HCT116 (cell line): ENCODE results near the gene SNX1. TPM values are rescaled to one million over a fixed set of nuclear protein-coding genes. Genes with fewer than 3 reads are reported as not detected.
"Not testable (repeated sequence)": the region's sequence is repeated elsewhere in the genome, so short reads cannot be mapped to it uniquely, and the experiment has no call there.

Source experiments
- ATAC-seq: fragments of 200-7000 bp; cut with Tn5 transposase; 2 replicates; pipeline ENCODE4 v1.9.1; 2020; ENCODE audit warnings: mild to moderate bottlenecking, moderate library complexity
- BruUV-seq: library from RNA; stranded (reverse); fragments of 400-500 nt; replicated peaks from 2 replicates; lab custom pipeline; 2021; lab: Mats Ljungman, UMichigan
- CTCF ChIA-PET: fragments of 300-600 bp; sonication (Branson Sonifier 250); formaldehyde crosslinking; loops from one replicate; lab custom pipeline; 2021; ENCODE audit warnings: antibody characterized with exemption; lab: Charles Lee
- POLR2A ChIA-PET: fragments of 300-600, 350-600 bp; sonication (Branson Sonifier 250); formaldehyde crosslinking; loops from one replicate; lab custom pipeline; 2021; ENCODE audit warnings: antibody characterized with exemption; lab: Charles Lee
- RAD21 ChIA-PET, 2 experiments: fragments of 300-600 bp; sonication (Branson Sonifier 250); formaldehyde crosslinking; loops; one replicate each; lab custom pipeline; 2023; ENCODE audit warnings: low total read pairs in 2 of 2; ENCODE audit not compliant: uncharacterized antibody in 2 of 2, unreplicated experiment in 2 of 2, low non-redundant PET in 1 of 2; lab: Charles Lee
- DNase-seq: peaks from one replicate; pipeline ENCODE4 v3.0.0-alpha.2; 2010; ENCODE audit warnings: low read depth, low spot score
- H2AFZ ChIP-seq: fragments of 200-600 bp; shearing (Covaris generic), sonication (generic); 2 replicates; pipeline ENCODE4 v1.6.1; 2017; ENCODE audit warnings: low read depth, mixed run types, mixed read lengths, antibody characterized with exemption, low read length; ENCODE audit not compliant: poor library complexity, severe bottlenecking
- H3K27ac ChIP-seq: 2 replicates; pipeline ENCODE4 v1.5.1; 2012; ENCODE audit warnings: low read depth, low read length
- H3K27me3 ChIP-seq: fragments of 200-600 bp; sonication (generic); 2 replicates; pipeline ENCODE4 v1.6.1; 2016; ENCODE audit warnings: mixed run types, low read length, mixed read lengths; ENCODE audit not compliant: insufficient read depth
- H3K36me3 ChIP-seq, 2 experiments: fragments of 200-500 bp in 1 of 2; fragments of 200-600 bp in 1 of 2; sonication (Bioruptor generic) in 1 of 2; sonication (generic) in 1 of 2; 2 replicates each; pipeline versions ENCODE4 v1.5.1 to v1.6.1; 2014 to 2016; ENCODE audit warnings: low read length in 2 of 2, inconsistent platforms in 1 of 2, mixed read lengths in 1 of 2, mixed run types in 1 of 2; ENCODE audit not compliant: insufficient read depth in 2 of 2, control insufficient read depth in 1 of 2
- H3K4me1 ChIP-seq, 2 experiments: fragments of 200-600 bp in 1 of 2; sonication (generic) in 1 of 2; 2 replicates each; pipeline versions ENCODE4 v1.5.1 to v1.6.1; 2012 to 2017; ENCODE audit warnings: low read length in 2 of 2, inconsistent platforms in 1 of 2, mild to moderate bottlenecking in 1 of 2, mixed read lengths in 1 of 2, mixed run types in 1 of 2, moderate library complexity in 1 of 2; ENCODE audit not compliant: insufficient read depth in 2 of 2, control insufficient read depth in 1 of 2
- H3K4me2 ChIP-seq: fragments of 200-600 bp; sonication (generic); 2 replicates; pipeline ENCODE4 v1.6.1; 2017; ENCODE audit warnings: mixed run types, low read length, mixed read lengths
- H3K4me3 ChIP-seq, 2 experiments: fragments of 200-600 bp in 1 of 2; sonication (generic) in 1 of 2; replicated peaks in 1 of 2; 2 replicates each; pipeline ENCODE4 v1.5.1; 2011 to 2016; ENCODE audit warnings: low read length in 2 of 2, control low read depth in 1 of 2, low read depth in 1 of 2, mild to moderate bottlenecking in 1 of 2, mixed read lengths in 1 of 2, mixed run types in 1 of 2
- H3K79me2 ChIP-seq: fragments of 200-600 bp; sonication (generic); 2 replicates; pipeline ENCODE4 v1.6.1; 2017; ENCODE audit warnings: mild to moderate bottlenecking, mixed run types, low read length, moderate library complexity, mixed read lengths; ENCODE audit not compliant: insufficient read depth
- H3K9ac ChIP-seq: fragments of 200-600 bp; sonication (generic); 2 replicates; pipeline ENCODE4 v1.6.1; 2016; ENCODE audit warnings: low read length, mixed read lengths
- H3K9me2 ChIP-seq: fragments of 200-600 bp; sonication (generic), shearing (Covaris generic); 2 replicates; pipeline ENCODE4 v1.6.1; 2017; ENCODE audit warnings: mixed run types, mild to moderate bottlenecking, moderate library complexity; ENCODE audit not compliant: insufficient read depth
- H3K9me3 ChIP-seq, 2 experiments: fragments of 200-500 bp in 1 of 2; fragments of 200-600 bp in 1 of 2; sonication (Bioruptor generic) in 1 of 2; sonication (generic) in 1 of 2; 2 replicates each; pipeline ENCODE4 v1.6.1; 2014 to 2017; ENCODE audit warnings: low read length in 2 of 2, mixed read lengths in 2 of 2, inconsistent platforms in 1 of 2, low read depth in 1 of 2, mild to moderate bottlenecking in 1 of 2, mixed run types in 1 of 2, moderate library complexity in 1 of 2; ENCODE audit not compliant: control insufficient read depth in 1 of 2, insufficient read depth in 1 of 2
- H4K20me1 ChIP-seq: fragments of 200-600 bp; sonication (generic), shearing (Covaris generic); 2 replicates; pipeline ENCODE4 v1.6.1; 2017; ENCODE audit warnings: mixed run types, mild to moderate bottlenecking, moderate library complexity; ENCODE audit not compliant: insufficient read depth
- CEBPB ChIP-seq: IDR thresholded peaks from 2 replicates; pipeline ENCODE4 v1.6.1; 2012; ENCODE audit warnings: low read depth
- ELF1 ChIP-seq: IDR thresholded peaks from 2 replicates; pipeline ENCODE4 v1.6.1; 2012; ENCODE audit warnings: low read depth, borderline replicate concordance
- intact Hi-C: fragments of 100-400 bp; cut with micrococcal nuclease; formaldehyde crosslinking; loops from 2 replicates; pipeline ENCODE4 v1.10.0; 2022
- total RNA-seq: library from RNA; stranded (reverse); gene quantifications from one replicate; pipeline ENCODE4 v1.2.1, GENCODE V29; 2021; ENCODE audit not compliant: unreplicated experiment

The SNX1 gene
- total RNA-seq, 1 experiment from 2014 or later = 91.9 TPM

GRCh38 chr15:64107337-64107736 lies 11.6 kb downstream of the SNX1 start:
- POLR2A ChIA-PET = no interaction called here
- H3K9ac ChIP-seq = no peak overlapping the region
- no peaks in the 10 kb centered on the region for H3K27me3 ChIP-seq
- peaks cover 17% of the 10 kb centered on the region; the same call in 1 of the 2 replicates for H4K20me1 ChIP-seq
- H3K27ac ChIP-seq = no peak overlapping the region
- H3K4me2 ChIP-seq = no peak overlapping the region
- TF ChIP-seq ELF1 (no peak), CEBPB (no peak)
- TF ChIP-seq, all 23 proteins: peak for 0
- no peaks in the 10 kb centered on the region for H3K4me1 ChIP-seq
- no peak overlapping the region for H3K4me3 ChIP-seq
- H3K36me3 ChIP-seq = no peaks in the 10 kb centered on the region
- RAD21 ChIA-PET = no interaction called here
- H2AFZ ChIP-seq = no peak overlapping the region
- DNase-seq (no peak), ATAC-seq (no peak)
- peaks cover 92% of the 10 kb centered on the region for H3K79me2 ChIP-seq
- CTCF ChIA-PET = no interaction called here
- no TSS peak for BruUV-seq
- no peaks in the 10 kb centered on the region for H3K9me3 ChIP-seq
- H3K9me2 ChIP-seq = no peaks in the 10 kb centered on the region
- intact Hi-C loops = no loop called here

- H3K27me3 ChIP-seq, H2AFZ ChIP-seq, H3K9me3 ChIP-seq, POLR2A ChIA-PET, ATAC-seq, H3K4me2 ChIP-seq, H3K4me1 ChIP-seq, CTCF ChIA-PET, H3K9ac ChIP-seq, DNase-seq, H3K27ac ChIP-seq, intact Hi-C loops, BruUV-seq, H3K4me3 ChIP-seq, RAD21 ChIA-PET, H4K20me1 ChIP-seq, H3K9me2 ChIP-seq: not testable (repeated sequence)
- Histone ChIP-seq H3K79me2 (peaks cover 67% of the 10 kb centered on the region), H3K36me3 (peaks cover 5 to 16% of the 10 kb centered on the region in 2 experiments; a peak in 3 of 4 replicates)
Observed at GRCh38 chr15:64110108-64110701, 14.4 kb downstream of the SNX1 start.
